ENCODE results near the gene ADSS1.

ADSS1 gene

GRCh38 chr14:104774453-104775072 lies 50.5 kb downstream of the ADSS1 start:
- Histone ChIP-seq H3K27me3 (no peaks in the 10 kb centered on the region), H3K4me3 (ENCODE audit: low read depth in 1 of 2, low read length in 1 of 2) (no peak overlapping the region), H3K4me1 (ENCODE audit: control insufficient read depth in 1 of 2, insufficient read depth in 1 of 2, low read depth in 1 of 2, low read length in 1 of 2) (no peaks in the 10 kb centered on the region), H3K36me3 (peaks cover 94% of the 10 kb centered on the region), H3K27ac (no peak overlapping the region), H3K9me3 (no peaks in the 10 kb centered on the region)
- no peak for TF ChIP-seq CTCF (IDR thresholded peaks at IDR 0.05)

GRCh38 chr14:104775073-104775489 lies 51.1 kb downstream of the ADSS1 start:
- Histone ChIP-seq H3K27ac (no peak overlapping the region), H3K27me3 (no peaks in the 10 kb centered on the region), H3K9me3 (no peaks in the 10 kb centered on the region), H3K4me1 (ENCODE audit: control insufficient read depth in 1 of 2, insufficient read depth in 1 of 2, low read depth in 1 of 2, low read length in 1 of 2) (no peaks in the 10 kb centered on the region), H3K4me3 (ENCODE audit: low read depth in 1 of 2, low read length in 1 of 2) (no peak overlapping the region), H3K36me3 (peaks cover 94% of the 10 kb centered on the region)
- no peak for TF ChIP-seq CTCF (IDR thresholded peaks at IDR 0.05)

- H3K4me1 ChIP-seq (ENCODE audit: control insufficient read depth in 1 of 2, insufficient read depth in 1 of 2, low read depth in 1 of 2, low read length in 1 of 2) = no peaks in the 10 kb centered on the region
- no peaks in the 10 kb centered on the region for H3K9me3 ChIP-seq
- H3K27ac ChIP-seq = no peak overlapping the region
- H3K36me3 ChIP-seq = peaks cover 94% of the 10 kb centered on the region
- TF ChIP-seq CTCF (IDR thresholded peaks at IDR 0.05) = no peak
- H3K27me3 ChIP-seq = no peaks in the 10 kb centered on the region
- H3K4me3 ChIP-seq (ENCODE audit: low read depth in 1 of 2, low read length in 1 of 2) = no peak overlapping the region
Observed at GRCh38 chr14:104776481-104776880, 52.5 kb downstream of the ADSS1 start.

GRCh38 chr14:104776961-104777807 lies 53.2 kb downstream of the ADSS1 start:
- no peak for TF ChIP-seq CTCF (IDR thresholded peaks at IDR 0.05)
- no peak overlapping the region for H3K4me3 ChIP-seq (ENCODE audit: low read depth in 1 of 2, low read length in 1 of 2)
- no peaks in the 10 kb centered on the region for H3K4me1 ChIP-seq (ENCODE audit: control insufficient read depth in 1 of 2, insufficient read depth in 1 of 2, low read depth in 1 of 2, low read length in 1 of 2)
- H3K9me3 ChIP-seq = no peaks in the 10 kb centered on the region
- peaks cover 94% of the 10 kb centered on the region for H3K36me3 ChIP-seq
- no peaks in the 10 kb centered on the region for H3K27me3 ChIP-seq
- no peak overlapping the region for H3K27ac ChIP-seq

GRCh38 chr14:104777808-104778249 lies 53.8 kb downstream of the ADSS1 start:
- Histone ChIP-seq H3K9me3 (no peaks in the 10 kb centered on the region), H3K27me3 (no peaks in the 10 kb centered on the region), H3K27ac (no peak overlapping the region), H3K4me1 (ENCODE audit: control insufficient read depth in 1 of 2, insufficient read depth in 1 of 2, low read depth in 1 of 2, low read length in 1 of 2) (no peaks in the 10 kb centered on the region), H3K36me3 (peaks cover 93% of the 10 kb centered on the region), H3K4me3 (ENCODE audit: low read depth in 1 of 2, low read length in 1 of 2) (no peak overlapping the region)
- TF ChIP-seq CTCF (IDR thresholded peaks at IDR 0.05) = no peak
